ENCODE results near the gene ECE1.

The ECE1 gene
- total RNA-seq = 136 to 173 (median 163) reads per million in 4 donors

DNA sequence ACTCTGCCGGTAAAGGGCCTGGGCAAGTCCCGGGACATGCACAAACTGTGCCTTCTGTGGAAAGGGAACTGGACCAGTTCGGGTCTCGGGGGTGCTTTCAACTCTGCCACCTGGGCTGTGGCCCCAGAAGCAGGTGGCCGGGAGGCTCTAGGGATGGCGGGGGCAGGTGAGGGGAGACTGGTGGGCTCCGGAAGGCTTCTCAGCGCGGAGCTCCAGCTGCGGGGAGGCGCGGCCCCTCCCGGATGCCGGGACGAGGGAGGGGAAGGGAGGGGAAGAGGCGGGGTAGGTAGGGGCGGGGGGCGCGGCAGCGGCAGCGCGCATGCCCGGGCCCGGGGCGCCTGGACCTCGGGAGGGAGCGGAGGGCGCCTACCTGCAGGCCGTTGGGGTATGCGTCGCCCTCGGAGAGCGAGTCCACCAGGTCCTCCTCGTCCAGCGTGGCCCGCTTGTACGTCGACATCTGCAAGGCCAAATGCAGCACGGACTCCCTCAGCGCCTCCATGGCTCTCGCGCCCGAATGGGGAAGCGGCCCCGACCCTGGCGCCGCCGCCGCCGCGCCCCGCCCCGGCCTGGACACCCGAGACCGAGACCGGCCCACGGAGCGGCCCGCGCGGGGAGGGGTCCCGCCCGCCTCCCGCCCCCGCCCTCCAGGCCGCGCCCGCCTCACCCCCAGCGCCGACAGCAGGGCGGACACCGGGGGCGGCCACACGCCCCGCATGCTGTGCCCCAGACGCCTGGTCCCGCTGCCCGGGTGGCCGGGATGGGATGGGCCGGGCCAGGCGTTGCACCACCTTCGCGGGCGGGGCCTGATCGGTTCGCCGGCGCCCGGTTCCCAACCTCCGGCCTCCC, at the start of gene ECE1:
TSS of gene ECE1 (minus strand) at position 764 of the 846 bp plus-strand sequence. CDS start at position 715, 49 bp downstream.
- DNase-seq = peak; percentile 36 to 64 (median 41)

GRCh38 chr1:21339356-21340229, 49.3 kb upstream of the ECE1 start:
- DNase-seq = no peak

- DNase-seq = no peak
Observed at GRCh38 chr1:21338573-21339355, 48.5 kb upstream of the ECE1 start.

- DNase-seq = no peak
Observed at GRCh38 chr1:21337928-21338572, 47.8 kb upstream of the ECE1 start.

DNA sequence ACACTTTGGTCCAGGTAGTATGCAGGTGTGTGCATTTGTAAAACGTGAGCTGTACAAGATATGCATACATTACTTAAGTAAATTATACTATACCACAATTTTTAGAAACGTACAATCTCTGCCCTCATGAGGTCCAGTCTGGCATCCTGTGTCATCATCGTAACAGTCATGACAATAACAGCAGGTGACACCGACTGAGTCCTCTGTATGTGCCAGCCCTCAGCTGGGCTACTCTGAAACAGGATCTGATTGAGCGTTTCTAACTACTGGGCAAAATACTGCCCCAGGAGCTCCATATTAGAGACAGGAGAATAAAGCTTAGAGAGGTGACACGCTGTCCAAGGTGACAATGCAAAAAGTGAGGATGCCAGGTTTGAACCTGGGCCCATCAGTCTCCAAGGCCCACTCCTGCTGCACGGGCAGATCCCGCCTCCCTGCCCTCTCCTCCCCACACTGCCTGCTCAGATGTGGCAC, 47.2 kb upstream of the ECE1 start:
- DNase-seq = no peak

GRCh38 chr1:21337010-21337437, 46.8 kb upstream of the ECE1 start:
- no peak for DNase-seq

GRCh38 chr1:21335750-21336224, 45.5 kb upstream of the ECE1 start:
- no peak for DNase-seq

DNA sequence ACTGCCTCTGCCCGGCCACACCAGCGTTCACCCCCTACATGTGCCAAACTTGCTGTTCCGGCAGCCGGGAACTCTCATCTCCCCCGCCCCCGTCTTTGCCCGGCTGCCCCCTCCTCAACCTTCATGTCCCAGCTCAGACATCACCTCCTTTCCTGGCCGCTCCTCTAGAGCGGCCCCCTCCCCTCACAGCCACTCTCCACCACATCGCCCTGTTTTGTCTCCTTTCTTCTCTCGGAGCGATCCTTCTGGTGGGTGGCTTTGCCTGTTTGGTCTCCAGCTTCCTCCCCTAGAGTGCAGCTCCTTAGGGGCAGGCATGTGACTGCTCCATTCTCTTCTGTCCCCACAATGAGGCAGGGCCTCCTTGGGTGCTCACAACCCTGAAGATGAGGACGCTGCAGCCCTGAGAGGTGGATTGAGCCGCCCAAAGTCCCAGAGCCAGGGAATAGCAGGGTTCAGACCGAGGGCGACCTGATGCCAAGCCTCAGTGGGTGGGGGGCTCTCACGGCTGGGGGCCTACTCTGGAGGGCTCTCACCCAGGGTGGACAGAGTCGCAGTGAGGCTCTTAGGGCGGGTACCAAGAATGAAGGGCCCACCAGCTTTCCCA, 44.9 kb upstream of the ECE1 start:
- no peak for DNase-seq

DNA sequence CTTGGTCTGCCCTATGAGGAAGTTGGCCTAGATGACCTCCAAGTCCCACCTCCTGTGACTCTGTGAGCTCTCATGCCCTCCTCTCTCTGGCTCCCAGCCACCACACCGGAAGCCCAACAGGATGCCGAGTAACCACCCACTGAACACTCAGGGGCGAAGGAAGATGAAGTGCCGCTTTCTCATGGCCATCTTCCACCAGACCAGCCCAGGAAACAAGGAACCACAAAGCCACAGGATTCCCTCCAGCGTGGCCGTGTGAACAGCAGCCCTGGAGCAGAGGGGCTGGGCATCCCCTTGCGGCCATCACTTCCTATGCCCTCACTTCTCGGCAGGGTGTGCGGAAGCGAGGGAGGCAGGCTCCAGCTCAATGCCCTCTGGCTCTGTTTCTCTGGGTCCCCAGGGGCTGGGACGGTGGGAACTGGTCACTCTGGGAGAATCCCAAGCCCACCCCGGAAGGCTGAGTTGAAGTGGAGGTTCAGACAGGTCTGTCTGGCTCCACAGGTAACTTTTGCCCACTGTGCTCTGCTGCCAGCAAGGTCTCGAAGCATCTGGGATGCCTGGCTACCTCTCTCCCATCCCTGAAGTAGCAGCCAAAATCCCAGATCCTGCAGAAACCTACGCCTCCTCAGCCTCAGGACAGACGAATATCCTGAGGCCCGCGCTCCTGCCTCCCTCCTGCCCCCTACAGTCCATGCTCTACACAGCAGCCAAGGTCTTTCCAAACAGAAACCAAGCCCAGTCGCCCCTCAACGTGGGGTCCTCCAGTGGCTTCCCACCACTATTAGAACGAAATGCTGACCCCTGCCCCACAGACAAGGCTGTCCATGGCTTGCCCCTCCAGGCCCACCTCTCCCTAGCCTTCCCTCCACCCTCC, 44.2 kb upstream of the ECE1 start:
- peak; percentile 72 to 87 (median 79) for DNase-seq

DNA sequence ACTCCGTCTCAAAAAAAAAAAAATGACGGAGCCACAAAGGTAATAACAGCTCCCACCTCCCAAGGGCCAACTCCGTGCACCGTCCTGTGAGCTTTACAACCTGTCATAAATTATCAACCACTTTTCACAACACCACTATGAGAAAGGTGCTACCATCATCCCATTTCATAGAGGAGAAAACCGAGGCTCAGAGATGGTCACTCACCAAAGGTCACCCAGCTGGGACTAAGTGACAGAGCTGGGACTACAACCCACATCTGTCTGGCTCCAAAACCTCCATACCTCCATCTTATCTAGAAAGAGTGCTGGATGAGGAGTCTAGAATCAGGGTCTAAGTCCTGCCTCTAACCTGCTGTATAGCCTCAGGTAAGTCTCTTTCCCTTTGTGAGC, 43.6 kb upstream of the ECE1 start:
- DNase-seq = no peak

DNA sequence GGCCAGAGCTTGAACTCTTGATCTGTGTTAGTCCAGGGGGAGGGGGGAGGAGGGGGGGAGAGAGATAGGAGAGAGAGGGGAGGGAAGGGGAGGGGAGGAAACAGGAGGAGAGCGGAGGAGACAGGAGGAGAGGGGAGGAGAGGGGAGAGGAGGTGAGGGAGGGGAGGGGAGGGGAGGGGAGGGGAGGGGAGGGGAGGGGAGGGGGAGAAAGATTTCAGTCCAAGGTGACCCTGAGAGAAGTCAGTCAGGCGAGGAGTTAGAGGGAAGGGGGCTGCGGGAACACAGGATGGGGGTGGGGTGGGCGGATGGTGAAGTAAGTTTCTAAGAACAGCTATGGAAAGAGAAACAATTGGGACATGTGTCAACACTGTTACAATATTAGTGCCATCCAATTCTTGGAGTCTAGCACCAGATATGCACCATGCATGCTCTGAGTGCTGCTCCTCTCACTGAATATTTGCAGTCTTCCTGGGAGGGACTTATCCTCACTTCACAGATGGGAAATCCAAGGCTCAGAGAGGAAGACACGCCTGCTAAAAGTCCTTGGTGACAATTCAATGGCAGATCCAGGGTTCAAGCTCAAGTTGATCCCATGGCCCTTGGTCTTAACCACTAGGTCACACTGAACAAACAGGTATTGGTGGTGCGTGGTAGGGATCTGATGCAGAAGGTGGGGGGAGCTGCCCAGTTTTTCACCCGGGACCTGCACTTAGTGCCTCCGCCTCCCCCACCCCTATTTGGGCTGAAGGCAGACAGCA, 42.5 kb upstream of the ECE1 start:
- DNase-seq = no peak

DNA sequence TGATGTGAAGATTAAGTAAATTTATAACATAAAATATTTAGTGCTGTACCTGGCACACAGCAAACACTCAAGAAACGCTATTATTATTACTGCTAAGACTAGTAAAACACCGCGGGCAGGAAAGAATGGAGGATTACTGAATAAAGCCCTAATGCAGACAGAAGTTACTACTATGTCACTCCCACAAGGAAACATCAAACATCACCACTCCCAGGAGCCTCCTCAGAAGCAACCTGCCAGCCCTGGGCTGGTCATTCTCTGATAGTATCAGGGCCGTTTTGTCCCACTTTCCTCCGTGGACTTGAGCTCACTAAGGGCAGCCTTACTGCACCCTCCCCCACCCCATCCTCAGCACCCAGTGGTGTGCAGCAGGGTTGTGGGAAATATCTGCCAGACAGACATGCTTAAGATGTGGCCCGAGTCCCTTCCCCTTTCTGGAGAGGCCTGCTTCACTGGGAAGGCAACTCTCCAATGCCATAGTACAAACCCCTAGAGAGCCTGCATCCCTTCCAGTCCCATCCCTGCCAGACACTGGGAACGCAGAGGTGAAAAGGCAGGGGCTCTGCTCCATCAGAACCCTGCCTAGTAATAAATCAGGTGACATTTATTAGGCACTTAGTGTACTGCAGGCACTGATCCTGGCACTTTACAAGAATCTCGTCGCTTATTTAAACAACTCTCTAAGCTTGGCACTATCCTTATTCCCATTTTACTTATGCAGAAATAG, 41.7 kb upstream of the ECE1 start:
- no peak for DNase-seq

DNA sequence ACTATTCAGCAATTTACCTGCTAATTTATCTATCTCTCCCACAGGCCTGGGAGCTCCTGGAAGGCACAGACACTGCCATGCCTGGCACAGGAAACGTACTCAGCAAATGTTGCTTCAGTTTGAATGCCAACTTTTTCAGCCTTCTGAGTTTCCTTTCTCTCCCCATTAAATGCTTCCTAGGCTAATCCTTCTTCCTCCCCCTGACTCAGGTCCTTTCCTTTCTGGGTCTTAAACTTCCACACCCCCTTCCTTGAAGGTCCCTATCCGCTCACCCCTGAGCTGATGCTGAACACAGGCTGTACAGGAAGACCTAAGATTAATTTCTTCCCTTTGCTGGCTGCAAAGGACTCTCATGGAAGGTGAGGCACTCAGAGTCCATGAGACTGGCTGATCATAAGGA, 40.3 kb upstream of the ECE1 start:
- DNase-seq = no peak

DNA sequence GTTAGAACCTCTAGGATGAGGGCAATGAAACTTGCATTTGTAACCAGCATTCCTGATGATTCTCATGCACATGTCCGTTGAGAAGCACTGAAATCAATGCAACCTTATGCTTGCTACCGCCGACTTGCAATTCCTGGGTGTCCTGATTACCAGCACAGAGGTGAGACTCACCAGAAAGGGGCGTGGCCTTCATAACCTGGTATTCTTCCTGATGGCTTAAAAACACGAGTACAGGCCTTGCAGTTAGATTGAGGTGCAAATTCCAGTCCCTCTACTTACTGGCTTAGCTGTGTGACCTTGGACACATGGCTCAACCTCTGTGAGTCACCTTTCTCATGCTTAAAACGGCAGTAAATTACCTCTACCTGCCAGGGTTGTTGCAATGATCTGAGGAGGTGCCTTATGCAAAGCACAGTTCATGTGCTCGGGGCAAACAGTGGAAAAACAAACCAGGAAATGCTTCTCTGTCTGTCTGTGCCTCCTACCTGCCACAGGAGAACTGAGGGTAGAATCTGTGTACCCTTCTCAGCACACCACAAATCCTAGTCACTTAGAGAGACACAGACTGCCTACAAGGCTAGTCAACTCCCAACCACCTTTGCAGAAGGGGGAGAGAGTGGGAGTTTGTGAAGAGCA, 39.1 kb upstream of the ECE1 start:
- DNase-seq = peak in 1 of 5 donors; percentile 33

DNA sequence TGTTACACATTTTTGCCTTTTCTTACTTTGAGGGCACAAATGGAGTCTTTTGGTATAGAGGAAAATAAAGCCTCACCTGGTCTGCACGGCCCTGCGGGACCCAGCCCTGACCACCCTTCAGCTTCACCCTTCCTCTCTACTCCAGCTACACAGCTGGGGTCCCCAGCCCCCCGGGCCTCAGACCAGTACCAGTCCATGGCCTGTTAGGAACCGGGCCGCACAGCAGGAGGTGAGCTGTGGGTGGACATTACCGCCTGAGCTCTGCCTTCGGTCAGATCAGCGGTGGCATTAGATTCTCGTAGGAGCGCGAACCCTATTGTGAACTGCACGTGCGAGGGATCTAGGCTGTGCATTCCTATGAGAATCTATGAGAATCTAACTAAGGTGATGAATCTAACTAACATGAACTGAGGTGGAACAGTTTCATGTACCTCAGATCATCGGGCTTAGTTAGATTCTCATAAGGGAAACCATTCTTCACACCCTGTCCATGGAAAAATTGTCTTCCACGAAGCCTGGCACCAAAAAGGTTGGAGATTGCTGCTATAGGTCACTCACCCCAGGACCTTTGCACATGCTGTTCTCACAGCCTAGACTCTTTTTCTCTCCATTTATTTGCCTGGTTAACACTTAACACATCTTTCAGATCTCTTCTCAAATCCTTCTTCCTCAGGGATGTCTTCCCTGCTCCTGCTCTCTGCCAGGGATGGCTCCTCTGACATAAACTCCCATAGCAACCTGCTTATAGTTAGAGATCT, 37.5 kb upstream of the ECE1 start:
- DNase-seq = no peak

DNA sequence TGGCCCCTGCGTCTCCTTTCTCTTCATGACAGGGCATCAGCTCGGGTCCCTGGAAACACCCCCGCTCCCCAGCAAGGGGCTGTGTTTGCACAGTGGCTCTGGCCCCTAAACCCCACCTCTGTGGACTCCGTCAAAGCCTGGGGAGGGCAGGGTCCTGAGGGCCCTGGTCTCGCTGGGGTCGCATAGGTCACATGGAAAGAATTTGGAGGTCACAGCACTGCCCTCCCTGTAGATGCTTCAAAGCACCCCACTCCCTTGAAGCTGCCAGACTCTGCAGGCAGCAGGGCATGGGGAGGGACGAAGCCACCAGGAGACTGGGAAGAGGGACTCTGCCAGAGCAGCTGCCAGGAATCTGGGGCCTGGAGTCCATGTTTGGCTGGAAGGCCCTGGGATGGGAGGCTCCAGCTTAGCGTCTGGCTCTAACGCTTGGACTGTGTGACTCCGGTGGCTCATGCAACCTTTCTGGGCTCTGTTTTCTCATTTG, 36.6 kb upstream of the ECE1 start:
- no peak for DNase-seq

- no peak for DNase-seq
Observed at GRCh38 chr1:21325731-21326387, 35.6 kb upstream of the ECE1 start.
